Measurements from ENCODE around the gene MACROD1.

Gene MACROD1

DNA sequence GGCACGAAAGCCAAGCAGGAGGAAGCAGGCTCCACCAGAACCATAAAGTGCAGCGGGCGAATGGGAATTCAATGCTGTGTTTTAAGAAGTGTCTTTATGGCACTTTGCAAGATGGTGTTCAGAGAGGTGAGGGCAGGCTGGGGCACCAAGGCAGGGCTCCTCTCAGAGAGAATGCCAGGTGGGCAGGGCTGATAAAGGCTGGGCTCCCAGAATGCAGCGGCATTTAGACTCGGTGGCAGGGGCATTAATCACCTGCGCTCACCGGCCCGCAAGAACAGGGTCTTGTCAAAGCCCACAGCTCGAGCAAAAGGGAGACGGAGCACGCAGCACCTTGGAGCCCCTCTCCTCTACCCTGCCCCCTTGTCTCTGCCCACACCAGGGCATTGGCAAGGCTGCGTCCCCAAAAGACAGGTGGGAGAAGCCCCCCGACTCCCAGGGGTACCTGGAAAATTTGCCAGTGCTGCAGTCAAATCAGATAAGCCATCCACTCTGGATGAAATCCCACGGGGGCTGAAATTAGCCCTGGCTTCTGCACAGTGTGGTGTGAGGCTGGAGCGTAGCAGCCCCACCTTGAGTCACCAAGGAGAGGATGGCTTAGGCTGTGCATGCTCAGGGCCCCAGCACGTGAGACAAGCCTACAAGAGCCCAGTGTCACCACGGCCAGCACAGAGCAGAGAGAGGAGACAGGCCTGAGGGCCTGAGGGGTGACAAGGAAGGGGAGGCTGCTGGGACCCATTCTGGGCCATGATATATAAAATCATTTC is 8.1 kb downstream of the MACROD1 start:
- Mint-ChIP-seq H3K36me3 (ENCODE audit: low read depth) (no peaks in the 10 kb centered on the region), H3K9me3 (no peaks in the 10 kb centered on the region)

DNA sequence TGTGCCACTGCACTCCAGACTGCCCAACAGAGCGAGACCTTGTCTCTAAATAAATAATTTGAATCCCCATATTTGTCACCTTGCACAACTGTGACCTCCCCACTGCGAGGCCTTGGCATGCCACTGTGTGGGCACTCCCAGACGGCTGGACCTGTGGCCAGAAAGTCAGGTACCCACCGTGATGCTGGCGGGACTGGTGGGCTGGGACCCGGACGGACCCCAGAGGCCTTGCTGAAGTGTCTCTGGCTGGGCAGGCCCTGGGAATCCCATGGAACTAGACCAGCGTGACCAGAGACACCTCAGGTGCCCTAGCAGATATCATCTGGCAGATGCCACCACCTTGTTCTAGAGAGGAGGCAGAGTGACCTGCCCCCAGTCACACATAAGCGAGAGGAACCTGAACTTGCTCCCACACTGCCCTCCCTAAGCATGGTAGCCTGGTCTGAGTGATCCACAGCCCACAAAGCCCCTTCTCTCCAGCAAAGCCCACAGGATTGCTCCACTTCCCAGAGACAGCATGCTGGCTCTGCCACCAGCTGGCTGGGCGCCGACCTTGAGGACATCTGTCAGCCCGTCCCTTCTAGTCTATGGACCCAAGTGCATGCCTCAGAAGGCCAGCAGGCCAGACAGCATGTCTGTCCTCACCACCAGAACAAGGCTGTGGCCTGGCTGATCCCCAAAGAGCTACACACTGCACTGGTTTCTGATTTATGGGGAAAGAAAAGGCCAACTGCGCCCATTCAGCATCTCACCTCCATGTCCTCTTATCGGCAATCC is 9.5 kb downstream of the MACROD1 start:
- Mint-ChIP-seq H3K4me1 (peaks cover 9% of the 10 kb centered on the region), H3K36me3 (ENCODE audit: low read depth) (no peaks in the 10 kb centered on the region), H3K27me3 (ENCODE audit: low read depth) (peaks cover 4% of the 10 kb centered on the region), H3K9me3 (no peaks in the 10 kb centered on the region), H3K27ac (no peak overlapping the region), H3K4me3 (no peak overlapping the region)
- TF ChIP-seq, protein P1, sequence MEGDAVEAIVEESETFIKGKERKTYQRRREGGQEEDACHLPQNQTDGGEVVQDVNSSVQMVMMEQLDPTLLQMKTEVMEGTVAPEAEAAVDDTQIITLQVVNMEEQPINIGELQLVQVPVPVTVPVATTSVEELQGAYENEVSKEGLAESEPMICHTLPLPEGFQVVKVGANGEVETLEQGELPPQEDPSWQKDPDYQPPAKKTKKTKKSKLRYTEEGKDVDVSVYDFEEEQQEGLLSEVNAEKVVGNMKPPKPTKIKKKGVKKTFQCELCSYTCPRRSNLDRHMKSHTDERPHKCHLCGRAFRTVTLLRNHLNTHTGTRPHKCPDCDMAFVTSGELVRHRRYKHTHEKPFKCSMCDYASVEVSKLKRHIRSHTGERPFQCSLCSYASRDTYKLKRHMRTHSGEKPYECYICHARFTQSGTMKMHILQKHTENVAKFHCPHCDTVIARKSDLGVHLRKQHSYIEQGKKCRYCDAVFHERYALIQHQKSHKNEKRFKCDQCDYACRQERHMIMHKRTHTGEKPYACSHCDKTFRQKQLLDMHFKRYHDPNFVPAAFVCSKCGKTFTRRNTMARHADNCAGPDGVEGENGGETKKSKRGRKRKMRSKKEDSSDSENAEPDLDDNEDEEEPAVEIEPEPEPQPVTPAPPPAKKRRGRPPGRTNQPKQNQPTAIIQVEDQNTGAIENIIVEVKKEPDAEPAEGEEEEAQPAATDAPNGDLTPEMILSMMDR (IDR thresholded peaks at IDR 0.05; ENCODE audit: unreplicated experiment in 3 of 3) = no peak

More for the DNA sequence above, 8.1 kb downstream of the MACROD1 start:
- peaks cover 4% of the 10 kb centered on the region for H3K27me3 Mint-ChIP-seq (ENCODE audit: low read depth)
- H3K27ac Mint-ChIP-seq = peak overlapping the region in 1 of 3 experiments; percentile 23
- TF ChIP-seq, protein P1 (IDR thresholded peaks at IDR 0.05; ENCODE audit: unreplicated experiment in 3 of 3) = no peak
- H3K4me1 Mint-ChIP-seq = peaks cover 9% of the 10 kb centered on the region
- H3K4me3 Mint-ChIP-seq = no peak overlapping the region

DNA sequence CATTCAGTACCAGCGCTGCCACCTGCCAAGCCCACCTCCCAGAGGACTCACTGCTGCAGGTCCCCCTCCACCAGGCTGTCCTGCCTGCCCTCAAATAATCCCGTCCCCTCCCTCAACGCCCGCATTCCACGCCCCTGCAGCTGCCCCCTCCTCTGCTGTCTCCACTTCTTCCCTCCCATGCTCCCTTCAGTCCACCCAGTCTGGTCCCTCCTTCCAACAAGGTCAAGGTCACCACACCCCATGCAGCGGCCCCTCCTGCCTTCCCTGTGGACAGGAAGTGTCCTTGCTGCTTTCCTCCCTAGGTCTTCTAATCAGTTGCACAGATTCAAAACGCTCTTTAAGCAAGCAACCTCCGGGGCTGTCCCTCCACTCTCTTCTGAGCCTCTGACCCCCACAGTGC is 12.1 kb downstream of the MACROD1 start:
- peaks cover 17% of the 10 kb centered on the region for H3K4me1 Mint-ChIP-seq
- H3K4me3 Mint-ChIP-seq = no peak overlapping the region
- no peaks in the 10 kb centered on the region for H3K36me3 Mint-ChIP-seq (ENCODE audit: low read depth)
- H3K27me3 Mint-ChIP-seq (ENCODE audit: low read depth) = peaks cover 5% of the 10 kb centered on the region
- H3K9me3 Mint-ChIP-seq = no peaks in the 10 kb centered on the region
- H3K27ac Mint-ChIP-seq = peak overlapping the region in 1 of 3 experiments; percentile 1
- TF ChIP-seq, protein P1 (IDR thresholded peaks at IDR 0.05; ENCODE audit: unreplicated experiment in 3 of 3) = no peak

DNA sequence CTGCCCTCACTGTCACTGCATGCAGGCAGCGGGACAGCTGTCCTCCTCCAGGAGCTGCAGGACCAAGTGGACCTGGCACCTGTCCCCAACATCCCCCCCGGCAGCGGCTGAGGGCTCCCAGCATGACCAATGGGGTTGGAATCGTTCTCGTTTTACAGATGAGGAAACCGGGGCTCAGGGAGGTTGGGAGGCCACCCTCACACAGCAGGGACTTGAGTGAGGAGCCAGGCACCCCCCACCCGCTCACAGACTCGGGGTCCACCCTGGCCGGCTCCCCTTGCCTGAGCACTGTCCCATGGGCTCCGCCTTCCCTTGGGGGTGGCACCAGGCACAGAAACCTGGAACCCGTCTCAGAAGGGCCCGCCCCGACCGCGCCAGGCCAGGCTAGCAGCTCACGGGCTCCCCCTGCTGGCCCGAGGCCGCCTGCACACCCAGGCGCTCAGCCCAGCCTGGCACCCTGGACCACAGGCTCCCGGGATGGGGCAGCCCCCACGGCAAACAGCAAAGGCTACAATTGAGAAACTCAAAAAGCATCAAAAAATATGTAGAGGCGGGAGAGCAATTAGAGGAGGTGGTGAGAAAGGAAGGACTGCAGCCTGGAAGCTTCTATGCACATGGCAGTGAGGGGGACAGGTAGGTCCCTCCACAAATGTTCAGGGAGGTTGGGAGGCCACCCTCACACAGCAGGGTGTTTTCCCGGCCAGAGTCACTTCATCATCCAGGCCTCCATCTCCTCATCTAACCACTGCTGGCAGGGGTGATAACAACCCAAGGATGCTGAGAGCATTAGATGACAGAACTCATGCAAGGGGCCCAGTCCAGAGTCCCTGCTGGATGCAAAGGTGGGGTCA is 12.8 kb downstream of the MACROD1 start:
- Mint-ChIP-seq H3K4me1 (peaks cover 24% of the 10 kb centered on the region), H3K36me3 (ENCODE audit: low read depth) (no peaks in the 10 kb centered on the region), H3K27me3 (ENCODE audit: low read depth) (peaks cover 10% of the 10 kb centered on the region), H3K4me3 (no peak overlapping the region), H3K9me3 (no peaks in the 10 kb centered on the region), H3K27ac (no peak overlapping the region)
- TF ChIP-seq, protein P1 (IDR thresholded peaks at IDR 0.05; ENCODE audit: unreplicated experiment in 3 of 3) = peak; percentile 96 to 99 (median 99)

DNA sequence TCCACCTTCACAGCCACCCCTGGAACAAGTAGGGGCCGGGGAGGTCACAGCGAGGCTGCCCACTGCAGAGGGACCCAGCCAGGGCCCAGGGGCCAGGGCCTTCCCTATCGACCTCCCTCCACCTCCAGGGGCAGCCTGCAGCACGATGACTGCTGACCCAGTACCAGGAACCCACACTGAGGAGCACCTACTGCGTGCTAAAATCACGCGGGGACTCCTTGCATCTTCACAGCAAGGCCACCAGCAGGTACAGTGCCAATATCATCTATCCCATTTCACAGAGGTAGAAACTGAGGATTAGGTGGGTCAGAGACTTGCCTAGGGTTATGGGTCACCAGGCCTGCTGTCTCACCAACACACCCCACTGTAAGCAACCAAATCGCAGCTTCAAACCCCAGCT is 14.6 kb downstream of the MACROD1 start:
- H3K27me3 Mint-ChIP-seq (ENCODE audit: low read depth) = peaks cover 10% of the 10 kb centered on the region
- H3K4me3 Mint-ChIP-seq = no peak overlapping the region
- TF ChIP-seq, protein P1 (IDR thresholded peaks at IDR 0.05; ENCODE audit: unreplicated experiment in 3 of 3) = no peak
- H3K9me3 Mint-ChIP-seq = no peaks in the 10 kb centered on the region
- H3K4me1 Mint-ChIP-seq = peaks cover 29% of the 10 kb centered on the region
- H3K27ac Mint-ChIP-seq = no peak overlapping the region
- H3K36me3 Mint-ChIP-seq (ENCODE audit: low read depth) = no peaks in the 10 kb centered on the region

All from nephron (organoid).